Stomach (tissue), 9 donors: ENCODE measurements around the gene CSGALNACT2. TPM values are rescaled to one million over a fixed set of nuclear protein-coding genes. Genes with fewer than 3 reads are reported as not detected.
A peak's percentile ranks its signal among the peaks of the same experiment; 100 is the strongest.

Source experiments
- DNase-seq, 2 donors: peaks; one replicate each; pipeline versions ENCODE4 v3.0.0 to v3.0.0-alpha.2; 2013 to 2019
- H3K27ac ChIP-seq, 5 donors: fragments of 200-600 bp in 4 of 5; sonication (generic) in 4 of 5; one replicate each; pipeline ENCODE4 v1.5.1; 2013 to 2019; ENCODE audit warnings: mild to moderate bottlenecking in 1 of 5, moderate library complexity in 1 of 5
- H3K27me3 ChIP-seq, 3 donors: fragments of 200-600 bp; sonication (generic); one replicate each; pipeline ENCODE4 v1.5.1; 2017 to 2019; ENCODE audit warnings: mixed run types in 1 of 3
- H3K36me3 ChIP-seq, 4 donors: fragments of 200-600 bp; sonication (generic); 1 replicate in 3 of 4; 2 replicates in 1 of 4; pipeline ENCODE4 v1.5.1; 2016 to 2019
- H3K4me1 ChIP-seq, 4 donors: fragments of 200-600 bp; sonication (generic); one replicate each; pipeline ENCODE4 v1.5.1; 2016 to 2019
- H3K4me3 ChIP-seq, 4 donors: fragments of 200-600 bp; sonication (generic) in 3 of 4; one replicate each; pipeline ENCODE4 v1.5.1; 2016 to 2019; ENCODE audit warnings: mild to moderate bottlenecking in 1 of 4
- H3K9me3 ChIP-seq, 4 donors: fragments of 200-600 bp; sonication (generic); one replicate each; pipeline ENCODE4 v1.5.1; 2016 to 2019
- CTCF ChIP-seq, 7 experiments: fragments of 450-650 bp in 4 of 7; fragments of 200-600 bp in 3 of 7; sonication (generic) in 3 of 7; IDR thresholded peaks; one replicate each; pipeline ENCODE4 v1.5.1; 2016 to 2019; ENCODE audit warnings: antibody characterized with exemption in 7 of 7, control low read depth in 2 of 7, mild to moderate bottlenecking in 1 of 7
- EP300 ChIP-seq: sonication (generic); formaldehyde crosslinking; IDR thresholded peaks from one replicate; pipeline ENCODE4 v1.6.1; 2017; ENCODE audit warnings: antibody characterized with exemption
- POLR2A ChIP-seq, 4 donors: fragments of 450-650 bp; IDR thresholded peaks; one replicate each; pipeline ENCODE4 v1.6.1; 2016; ENCODE audit warnings: antibody characterized with exemption in 4 of 4, control low read depth in 2 of 4, mild to moderate bottlenecking in 1 of 4, moderate library complexity in 1 of 4
- POLR2AphosphoS5 ChIP-seq, 3 donors: sonication (generic); formaldehyde crosslinking; IDR thresholded peaks; one replicate each; pipeline ENCODE4 v1.6.1; 2016; ENCODE audit warnings: antibody characterized with exemption in 3 of 3
- WGBS, 5 donors: extraction: QIAGEN DNeasy Blood & Tissue Kit in 3 of 5; methylation state at CpG; one replicate each; pipeline versions ENCODE4 v1.1.5 to v1.1.7; 2013 to 2018; 5-methylcytosine and 5-hydroxymethylcytosine counted together
- intact Hi-C: fragments of 100-400 bp; cut with DNase I; formaldehyde crosslinking; loops from one replicate; pipeline ENCODE4 v1.15.1; 2023; ENCODE audit warnings: low total_unique reads
- polyA plus RNA-seq, 3 donors: library from polyadenylated mRNA; stranded (reverse); fragments of 200-250 nt; gene quantifications; one replicate each; pipeline ENCODE4 v1.2.3, GENCODE V29; 2013
- total RNA-seq, 5 donors: library from RNA; depleted of rRNA; stranded (reverse); fragments of >200 nt; gene quantifications; one replicate each; pipeline versions ENCODE4 v1.1.0 to v1.2.3, GENCODE V29; 2014 to 2016
- donor health status: healthy with polysubstance abuse.
- donor health status: Bipolar disorder and iron deficiency.
- donor health status: healthy.

The CSGALNACT2 gene
- total and polyA plus RNA-seq, 8 donors = 2.0 to 30.1 (median 7.8) TPM

- Histone ChIP-seq H3K36me3 (no peaks in the 10 kb centered on the region), H3K27me3 (no peaks in the 10 kb centered on the region), H3K27ac (peak overlapping the region; percentile 90 to 97 (median 94)), H3K9me3 (no peaks in the 10 kb centered on the region), H3K4me1 (peaks cover 14 to 45% (median 23%) of the 10 kb centered on the region in 4 donors), H3K4me3 (peak overlapping the region; percentile 72 to 93 (median 84))
- WGBS, 5 donors = 39 to 48% (median 43%) methylated on average over 27 of the region's 27 CpGs
- no peak for DNase-seq
- no peak for TF ChIP-seq EP300
- TF ChIP-seq CTCF (IDR thresholded peaks at IDR 0.05) = no peak
- TF ChIP-seq POLR2AphosphoS5 (IDR thresholded peaks at IDR 0.05) = no peak
- no peak for TF ChIP-seq POLR2A (IDR thresholded peaks at IDR 0.05)
- intact Hi-C loops = no loop called here
These were observed 1.1 kb upstream of the CSGALNACT2 start for GRCh38 chr10:43136995-43137716.

GRCh38 chr10:43137717-43138020 is 576 bp upstream of the CSGALNACT2 start:
- intact Hi-C loops = no loop called here
- peak in 1 of 2 donors; percentile 91 for DNase-seq
- peaks cover 14 to 49% (median 23%) of the 10 kb centered on the region in 4 donors for H3K4me1 ChIP-seq
- no peaks in the 10 kb centered on the region for H3K27me3 ChIP-seq
- H3K4me3 ChIP-seq = peak overlapping the region; percentile 72 to 93 (median 84)
- no peaks in the 10 kb centered on the region for H3K9me3 ChIP-seq
- no peaks in the 10 kb centered on the region for H3K36me3 ChIP-seq
- peak overlapping the region; percentile 90 to 97 (median 94) for H3K27ac ChIP-seq
- 0 to 1% (median 0%) methylated on average over 16 to 30 of the region's 30 CpGs for WGBS, 5 donors
- TF ChIP-seq CTCF (IDR thresholded peaks at IDR 0.05) (no peak), POLR2A (IDR thresholded peaks at IDR 0.05) (no peak), EP300 (no peak), POLR2AphosphoS5 (IDR thresholded peaks at IDR 0.05) (no peak)

GRCh38 chr10:43138757-43139241 is 554 bp downstream of the CSGALNACT2 start:
- Histone ChIP-seq H3K9me3 (no peaks in the 10 kb centered on the region), H3K27ac (peak overlapping the region; percentile 90 to 97 (median 94)), H3K36me3 (no peaks in the 10 kb centered on the region), H3K27me3 (no peaks in the 10 kb centered on the region), H3K4me3 (peak overlapping the region; percentile 72 to 93 (median 84)), H3K4me1 (peaks cover 14 to 60% (median 28%) of the 10 kb centered on the region in 4 donors)
- DNase-seq = peak in 1 of 2 donors; percentile 70
- intact Hi-C loops = no loop called here
- TF ChIP-seq POLR2A (IDR thresholded peaks at IDR 0.05) = no peak
- peak in 1 of 3 donors; percentile 16 for TF ChIP-seq POLR2AphosphoS5 (IDR thresholded peaks at IDR 0.05)
- no peak for TF ChIP-seq CTCF (IDR thresholded peaks at IDR 0.05)
- no peak for TF ChIP-seq EP300
- 0 to 1% (median 1%) methylated on average over 22 of the region's 22 CpGs for WGBS, 5 donors

GRCh38 chr10:43141421-43141820 is 3.2 kb downstream of the CSGALNACT2 start:
- Histone ChIP-seq H3K4me3 (no peak overlapping the region), H3K9me3 (no peaks in the 10 kb centered on the region), H3K4me1 (peaks cover 14 to 80% (median 36%) of the 10 kb centered on the region in 4 donors), H3K27me3 (no peaks in the 10 kb centered on the region), H3K27ac (peak overlapping the region in 1 of 5 donors; percentile 37), H3K36me3 (no peaks in the 10 kb centered on the region)
- intact Hi-C loops = no loop called here
- DNase-seq = no peak
- no peak for TF ChIP-seq CTCF (IDR thresholded peaks at IDR 0.05)
- TF ChIP-seq EP300 = no peak
- TF ChIP-seq POLR2AphosphoS5 (IDR thresholded peaks at IDR 0.05) = no peak
- no peak for TF ChIP-seq POLR2A (IDR thresholded peaks at IDR 0.05)
- 87 to 99% (median 92%) methylated on average over 5 of the region's 5 CpGs for WGBS, 5 donors
